Measurements from ENCODE around the gene TRPM3.

- TF ChIP-seq, protein P1, sequence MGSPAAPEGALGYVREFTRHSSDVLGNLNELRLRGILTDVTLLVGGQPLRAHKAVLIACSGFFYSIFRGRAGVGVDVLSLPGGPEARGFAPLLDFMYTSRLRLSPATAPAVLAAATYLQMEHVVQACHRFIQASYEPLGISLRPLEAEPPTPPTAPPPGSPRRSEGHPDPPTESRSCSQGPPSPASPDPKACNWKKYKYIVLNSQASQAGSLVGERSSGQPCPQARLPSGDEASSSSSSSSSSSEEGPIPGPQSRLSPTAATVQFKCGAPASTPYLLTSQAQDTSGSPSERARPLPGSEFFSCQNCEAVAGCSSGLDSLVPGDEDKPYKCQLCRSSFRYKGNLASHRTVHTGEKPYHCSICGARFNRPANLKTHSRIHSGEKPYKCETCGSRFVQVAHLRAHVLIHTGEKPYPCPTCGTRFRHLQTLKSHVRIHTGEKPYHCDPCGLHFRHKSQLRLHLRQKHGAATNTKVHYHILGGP (tag by site-specific recombination; IDR thresholded peaks at IDR 0.05): no peak
- TF ChIP-seq, protein P2, sequence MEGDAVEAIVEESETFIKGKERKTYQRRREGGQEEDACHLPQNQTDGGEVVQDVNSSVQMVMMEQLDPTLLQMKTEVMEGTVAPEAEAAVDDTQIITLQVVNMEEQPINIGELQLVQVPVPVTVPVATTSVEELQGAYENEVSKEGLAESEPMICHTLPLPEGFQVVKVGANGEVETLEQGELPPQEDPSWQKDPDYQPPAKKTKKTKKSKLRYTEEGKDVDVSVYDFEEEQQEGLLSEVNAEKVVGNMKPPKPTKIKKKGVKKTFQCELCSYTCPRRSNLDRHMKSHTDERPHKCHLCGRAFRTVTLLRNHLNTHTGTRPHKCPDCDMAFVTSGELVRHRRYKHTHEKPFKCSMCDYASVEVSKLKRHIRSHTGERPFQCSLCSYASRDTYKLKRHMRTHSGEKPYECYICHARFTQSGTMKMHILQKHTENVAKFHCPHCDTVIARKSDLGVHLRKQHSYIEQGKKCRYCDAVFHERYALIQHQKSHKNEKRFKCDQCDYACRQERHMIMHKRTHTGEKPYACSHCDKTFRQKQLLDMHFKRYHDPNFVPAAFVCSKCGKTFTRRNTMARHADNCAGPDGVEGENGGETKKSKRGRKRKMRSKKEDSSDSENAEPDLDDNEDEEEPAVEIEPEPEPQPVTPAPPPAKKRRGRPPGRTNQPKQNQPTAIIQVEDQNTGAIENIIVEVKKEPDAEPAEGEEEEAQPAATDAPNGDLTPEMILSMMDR (tag by site-specific recombination; IDR thresholded peaks at IDR 0.05): no peak
- TF ChIP-seq, protein P3, sequence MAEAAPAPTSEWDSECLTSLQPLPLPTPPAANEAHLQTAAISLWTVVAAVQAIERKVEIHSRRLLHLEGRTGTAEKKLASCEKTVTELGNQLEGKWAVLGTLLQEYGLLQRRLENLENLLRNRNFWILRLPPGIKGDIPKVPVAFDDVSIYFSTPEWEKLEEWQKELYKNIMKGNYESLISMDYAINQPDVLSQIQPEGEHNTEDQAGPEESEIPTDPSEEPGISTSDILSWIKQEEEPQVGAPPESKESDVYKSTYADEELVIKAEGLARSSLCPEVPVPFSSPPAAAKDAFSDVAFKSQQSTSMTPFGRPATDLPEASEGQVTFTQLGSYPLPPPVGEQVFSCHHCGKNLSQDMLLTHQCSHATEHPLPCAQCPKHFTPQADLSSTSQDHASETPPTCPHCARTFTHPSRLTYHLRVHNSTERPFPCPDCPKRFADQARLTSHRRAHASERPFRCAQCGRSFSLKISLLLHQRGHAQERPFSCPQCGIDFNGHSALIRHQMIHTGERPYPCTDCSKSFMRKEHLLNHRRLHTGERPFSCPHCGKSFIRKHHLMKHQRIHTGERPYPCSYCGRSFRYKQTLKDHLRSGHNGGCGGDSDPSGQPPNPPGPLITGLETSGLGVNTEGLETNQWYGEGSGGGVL (tag by site-specific recombination; IDR thresholded peaks at IDR 0.05): no peak
- no peak for TF ChIP-seq EGR2 (tag by site-specific recombination; IDR thresholded peaks at IDR 0.05; ENCODE audit: low read depth)
- TF ChIP-seq, protein P4, sequence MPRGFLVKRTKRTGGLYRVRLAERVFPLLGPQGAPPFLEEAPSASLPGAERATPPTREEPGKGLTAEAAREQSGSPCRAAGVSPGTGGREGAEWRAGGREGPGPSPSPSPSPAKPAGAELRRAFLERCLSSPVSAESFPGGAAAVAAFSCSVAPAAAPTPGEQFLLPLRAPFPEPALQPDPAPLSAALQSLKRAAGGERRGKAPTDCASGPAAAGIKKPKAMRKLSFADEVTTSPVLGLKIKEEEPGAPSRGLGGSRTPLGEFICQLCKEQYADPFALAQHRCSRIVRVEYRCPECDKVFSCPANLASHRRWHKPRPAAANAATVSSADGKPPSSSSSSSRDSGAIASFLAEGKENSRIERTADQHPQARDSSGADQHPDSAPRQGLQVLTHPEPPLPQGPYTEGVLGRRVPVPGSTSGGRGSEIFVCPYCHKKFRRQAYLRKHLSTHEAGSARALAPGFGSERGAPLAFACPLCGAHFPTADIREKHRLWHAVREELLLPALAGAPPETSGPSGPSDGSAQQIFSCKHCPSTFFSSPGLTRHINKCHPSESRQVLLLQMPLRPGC (tag by site-specific recombination; IDR thresholded peaks at IDR 0.05): no peak
- no peak for TF ChIP-seq SALL2 (tag by site-specific recombination; IDR thresholded peaks at IDR 0.05; ENCODE audit: borderline replicate concordance)
These were observed 23.8 kb downstream of the TRPM3 start for GRCh38 chr9:71097671-71098070.
